IMR-90 (cell line): ENCODE measurements around the gene CADM1. TPM values are rescaled to one million over a fixed set of nuclear protein-coding genes. Genes with fewer than 3 reads are reported as not detected.

ENCODE experiments used
- ATAC-seq: fragments of 200-7000 bp; cut with Tn5 transposase; 2 replicates; pipeline ENCODE4 v1.9.1; 2020; ENCODE audit warnings: low read depth, mild to moderate bottlenecking, moderate library complexity
- BruUV-seq: library from RNA; stranded (reverse); fragments of 400-500 nt; replicated peaks from 2 replicates; lab custom pipeline; 2021; lab: Mats Ljungman, UMichigan
- CTCF ChIA-PET: fragments of 300-600 bp; formaldehyde crosslinking; extraction: SDS; loops from one replicate; lab custom pipeline; 2021; ENCODE audit warnings: antibody characterized with exemption; lab: Yijun Ruan, JAX
- POLR2A ChIA-PET: fragments of 300-600 bp; sonication (Branson Sonifier 250); formaldehyde crosslinking; loops from one replicate; lab custom pipeline; 2022; ENCODE audit warnings: antibody characterized with exemption; ENCODE audit not compliant: unreplicated experiment; lab: Charles Lee
- DNase-seq: peaks from one replicate; pipeline ENCODE4 v3.0.0; 2013
- H2AFZ ChIP-seq: replicated peaks from 2 replicates; pipeline ENCODE3; 2013; ENCODE audit warnings: low read length, mild to moderate bottlenecking; ENCODE audit not compliant: poor library complexity
- H2AK5ac ChIP-seq: 2 replicates; pipeline ENCODE4 v1.6.1; 2013; ENCODE audit warnings: low read depth, low read length, inconsistent platforms
- H2AK9ac ChIP-seq: replicated peaks from 2 replicates; pipeline ENCODE3; 2013; ENCODE audit warnings: mild to moderate bottlenecking, low read depth, low read length, moderate library complexity; ENCODE audit not compliant: poor library complexity
- H2BK120ac ChIP-seq: 2 replicates; pipeline ENCODE4 v1.6.1; 2013; ENCODE audit warnings: low read depth, low read length, inconsistent platforms
- H2BK15ac ChIP-seq: 3 replicates; pipeline ENCODE4 v1.6.1; 2013; ENCODE audit warnings: low read depth, low read length, inconsistent platforms
- H2BK20ac ChIP-seq: 2 replicates; pipeline ENCODE4 v1.6.1; 2013; ENCODE audit warnings: low read depth, mild to moderate bottlenecking, inconsistent platforms, low read length, moderate library complexity
- H2BK5ac ChIP-seq: 2 replicates; pipeline ENCODE4 v1.6.1; 2013; ENCODE audit warnings: mild to moderate bottlenecking, low read depth, low read length, inconsistent platforms; ENCODE audit not compliant: poor library complexity, severe bottlenecking
- H3K14ac ChIP-seq: replicated peaks from 2 replicates; pipeline ENCODE4 v1.6.1; 2013; ENCODE audit warnings: low read depth, low read length, inconsistent platforms
- H3K18ac ChIP-seq: 2 replicates; pipeline ENCODE4 v1.6.1; 2013; ENCODE audit warnings: low read depth, low read length, control low read depth
- H3K23ac ChIP-seq: 2 replicates; pipeline ENCODE4 v1.6.1; 2013; ENCODE audit warnings: low read depth, low read length, inconsistent platforms
- H3K27ac ChIP-seq: 2 replicates; pipeline ENCODE4 v1.5.1; 2013; ENCODE audit warnings: mild to moderate bottlenecking, control low read depth, low read length; ENCODE audit not compliant: insufficient read depth
- H3K27me3 ChIP-seq: 2 replicates; pipeline ENCODE4 v1.6.1; 2013; ENCODE audit warnings: low read length; ENCODE audit not compliant: control insufficient read depth, insufficient read depth
- H3K36me3 ChIP-seq: 2 replicates; pipeline ENCODE4 v1.6.1; 2013; ENCODE audit warnings: low read length, mixed read lengths; ENCODE audit not compliant: control insufficient read depth, insufficient read depth
- H3K4ac ChIP-seq: 2 replicates; pipeline ENCODE4 v1.6.1; 2013; ENCODE audit warnings: low read depth, low read length, inconsistent platforms
- H3K4me1 ChIP-seq: 2 replicates; pipeline ENCODE4 v1.6.1; 2013; ENCODE audit warnings: low read length, mixed read lengths; ENCODE audit not compliant: control insufficient read depth, insufficient read depth
- H3K4me2 ChIP-seq: 2 replicates; pipeline ENCODE4 v1.6.1; 2013; ENCODE audit warnings: low read depth, mild to moderate bottlenecking, control low read depth, low read length, moderate library complexity
- H3K4me3 ChIP-seq: 2 replicates; pipeline ENCODE4 v1.5.1; 2013; ENCODE audit warnings: low read depth, mild to moderate bottlenecking, control low read depth, low read length, moderate library complexity; ENCODE audit not compliant: insufficient read depth
- H3K56ac ChIP-seq: 2 replicates; pipeline ENCODE4 v1.6.1; 2013; ENCODE audit warnings: low read length, inconsistent platforms; ENCODE audit not compliant: insufficient read depth; ENCODE audit errors: extremely low read depth
- H3K79me1 ChIP-seq, 2 experiments: 2 replicates each; pipeline ENCODE4 v1.6.1; 2013; ENCODE audit warnings: low read length in 2 of 2, inconsistent platforms in 1 of 2, low read depth in 1 of 2
- H3K9ac ChIP-seq: 2 replicates; pipeline ENCODE4 v1.6.1; 2013; ENCODE audit warnings: low read depth, low read length, control low read depth
- H3K9me1 ChIP-seq: 2 replicates; pipeline ENCODE4 v1.6.1; 2013; ENCODE audit warnings: low read length, inconsistent platforms; ENCODE audit not compliant: insufficient read depth
- H3K9me3 ChIP-seq: 2 replicates; pipeline ENCODE4 v1.6.1; 2013; ENCODE audit warnings: low read length; ENCODE audit not compliant: control insufficient read depth, insufficient read depth
- H4K20me1 ChIP-seq: 2 replicates; pipeline ENCODE4 v1.6.1; 2013; ENCODE audit warnings: low read length, inconsistent platforms; ENCODE audit not compliant: insufficient read depth
- H4K5ac ChIP-seq: 2 replicates; pipeline ENCODE4 v1.6.1; 2013; ENCODE audit warnings: mild to moderate bottlenecking, low read depth, low read length, control low read depth
- H4K8ac ChIP-seq, 2 experiments: 2 replicates each; pipeline ENCODE4 v1.6.1; 2013; ENCODE audit warnings: low read depth in 2 of 2, low read length in 2 of 2, control low read depth in 1 of 2, inconsistent platforms in 1 of 2
- H4K91ac ChIP-seq: 2 replicates; pipeline ENCODE4 v1.6.1; 2013; ENCODE audit warnings: low read depth, low read length, inconsistent platforms; ENCODE audit not compliant: insufficient read depth
- MAZ ChIP-seq: IDR thresholded peaks from 2 replicates; pipeline ENCODE4 v1.6.1; 2012; ENCODE audit warnings: low read depth, mild to moderate bottlenecking, low read length, improper control_type of control experiment, moderate library complexity, borderline replicate concordance
- NFE2L2 ChIP-seq: fragments of 150-350 bp; IDR thresholded peaks from 2 replicates; pipeline ENCODE4 v1.6.1; 2016; ENCODE audit warnings: low read depth, mild to moderate bottlenecking, low read length
- WGBS, 2 experiments: methylation state at CpG; one replicate each; pipeline versions ENCODE4 v1.1.5 to v1.1.7; 2013; ENCODE audit warnings: missing lambda C conversion rate in 2 of 2; ENCODE audit not compliant: insufficient read length in 1 of 2; ENCODE audit errors: extremely low coverage in 2 of 2; 5-methylcytosine and 5-hydroxymethylcytosine counted together
- dilution Hi-C: fragments of 300-500 bp; cut with HindIII; formaldehyde crosslinking; loops from one replicate; pipeline ENCODE4 v1.14.3; 2018; ENCODE audit warnings: low sequenced_read_pairs; ENCODE audit not compliant: unreplicated experiment
- in situ Hi-C: fragments of 300-500 bp; cut with MboI; formaldehyde crosslinking; loops from 3 replicates; pipeline ENCODE4 v1.14.3; 2019; ENCODE audit warnings: low sequenced_read_pairs, inconsistent platforms, mixed read lengths
- intact Hi-C: fragments of 100-400 bp; cut with micrococcal nuclease; formaldehyde crosslinking; loops from 2 replicates; pipeline ENCODE4 v1.10.0; 2022
- polyA plus RNA-seq, 3 experiments: library from polyadenylated mRNA; depleted of rRNA; stranded (reverse); fragments of >200 nt; gene quantifications; 2 replicates each; pipeline ENCODE4 v1.2.3, GENCODE V29; 2012; ENCODE audit warnings: low replicate concordance in 1 of 3
- total RNA-seq: library from RNA; depleted of rRNA; stranded (reverse); fragments of >200 nt; gene quantifications from 2 replicates; pipeline ENCODE4 v1.2.3, GENCODE V29; 2012

Gene CADM1
- total and polyA plus RNA-seq, 2 of the 4 experiments (the other 2 are of a cell fraction): 28.8 to 77.1 TPM

DNA sequence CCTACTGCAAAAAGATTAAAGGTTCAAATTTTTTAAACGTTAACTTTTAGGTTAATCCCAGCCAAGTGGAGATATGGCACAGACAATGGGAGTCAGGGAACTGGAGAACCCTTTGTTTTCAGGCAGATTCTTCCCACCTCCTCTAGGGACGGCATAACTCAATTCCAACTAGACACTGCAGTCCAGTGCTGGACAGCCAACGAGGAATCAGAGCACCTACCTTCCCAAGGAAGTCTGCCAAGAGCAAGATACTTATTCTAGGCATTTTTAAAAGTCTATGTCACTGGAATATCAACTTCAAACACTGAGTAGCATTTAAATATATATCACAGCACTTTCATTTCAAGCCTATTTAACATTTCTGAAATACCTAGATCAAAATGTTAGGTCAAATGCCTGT, 7.3 kb downstream of the CADM1 start:
- dilution Hi-C loops (no loop called here), in situ Hi-C loops (no loop called here), intact Hi-C loops (no loop called here)
- Histone ChIP-seq H3K79me1 (peaks cover 9 to 10% of the 10 kb centered on the region in 2 experiments), H4K5ac (no peak overlapping the region), H3K9me3 (no peaks in the 10 kb centered on the region), H3K27ac (no peak overlapping the region), H4K20me1 (peaks cover 8% of the 10 kb centered on the region; the same call in 1 of the 2 replicates), H3K9me1 (no peaks in the 10 kb centered on the region; the same call in 1 of the 2 replicates), H3K27me3 (no peaks in the 10 kb centered on the region; the same call in 1 of the 2 replicates), H3K9ac (no peak overlapping the region), H2BK15ac (no peak overlapping the region), H4K91ac (no peak overlapping the region), H3K18ac (no peak overlapping the region), H3K4ac (no peak overlapping the region), H3K56ac (no peak overlapping the region), H2BK20ac (no peak overlapping the region), H3K23ac (no peak overlapping the region), H2BK120ac (no peak overlapping the region), H2AK9ac (no peak overlapping the region), H2AFZ (no peak overlapping the region), H3K4me3 (no peak overlapping the region), H3K36me3 (no peaks in the 10 kb centered on the region), H4K8ac (no peak overlapping the region), H3K4me2 (no peak overlapping the region), H3K14ac (no peak overlapping the region), H2AK5ac (no peak overlapping the region), H2BK5ac (no peak overlapping the region), H3K4me1 (peaks cover under 1% of the 10 kb centered on the region; the same call in 1 of the 2 replicates)
- ATAC-seq (no peak), DNase-seq (no peak)
- ChIA-PET POLR2A (no interaction called here), CTCF (no interaction called here)
- no CpG with 5 or more reads among the region's 3 CpGs for WGBS, 2 experiments
- TF ChIP-seq NFE2L2 (no peak), MAZ (no peak)
- no TSS peak for BruUV-seq
